Brain microvascular endothelial cell (primary cell): Measurements from ENCODE around the gene MYBPC3.

Source experiments
- DNase-seq: peaks from one replicate; pipeline ENCODE4 v3.0.0-alpha.2; 2020
- H3K27ac ChIP-seq: fragments of 250-450 bp; sonication (Bioruptor Pico); 2 replicates; pipeline ENCODE4 v1.5.1; 2020; ENCODE audit warnings: mild to moderate bottlenecking, moderate library complexity
- H3K27me3 ChIP-seq: fragments of 250-450 bp; sonication (Bioruptor Pico); replicated peaks from 2 replicates; pipeline ENCODE4 v1.5.1; 2020; ENCODE audit warnings: mild to moderate bottlenecking
- H3K36me3 ChIP-seq: fragments of 250-450 bp; sonication (Bioruptor Pico); replicated peaks from 2 replicates; pipeline ENCODE4 v1.5.1; 2020; ENCODE audit warnings: mild to moderate bottlenecking
- H3K4me3 ChIP-seq: 2 replicates; pipeline ENCODE4 v1.5.1; 2011; ENCODE audit warnings: low read depth, mild to moderate bottlenecking, control low read depth, low read length, moderate library complexity
- in situ Hi-C: cut with HindIII; loops from 2 replicates; pipeline ENCODE4 v1.10.0; 2017; ENCODE audit warnings: low sequenced_read_pairs, low pct_ligation_motif_present
- TF ChIP-seq, protein P1 (sequence below): IDR thresholded peaks from 2 replicates; pipeline ENCODE4 v1.5.1; 2011; ENCODE audit warnings: low read depth, mild to moderate bottlenecking, moderate library complexity, low read length, control low read depth, inconsistent platforms; ENCODE audit errors: missing control alignments

MYBPC3 gene

DNA sequence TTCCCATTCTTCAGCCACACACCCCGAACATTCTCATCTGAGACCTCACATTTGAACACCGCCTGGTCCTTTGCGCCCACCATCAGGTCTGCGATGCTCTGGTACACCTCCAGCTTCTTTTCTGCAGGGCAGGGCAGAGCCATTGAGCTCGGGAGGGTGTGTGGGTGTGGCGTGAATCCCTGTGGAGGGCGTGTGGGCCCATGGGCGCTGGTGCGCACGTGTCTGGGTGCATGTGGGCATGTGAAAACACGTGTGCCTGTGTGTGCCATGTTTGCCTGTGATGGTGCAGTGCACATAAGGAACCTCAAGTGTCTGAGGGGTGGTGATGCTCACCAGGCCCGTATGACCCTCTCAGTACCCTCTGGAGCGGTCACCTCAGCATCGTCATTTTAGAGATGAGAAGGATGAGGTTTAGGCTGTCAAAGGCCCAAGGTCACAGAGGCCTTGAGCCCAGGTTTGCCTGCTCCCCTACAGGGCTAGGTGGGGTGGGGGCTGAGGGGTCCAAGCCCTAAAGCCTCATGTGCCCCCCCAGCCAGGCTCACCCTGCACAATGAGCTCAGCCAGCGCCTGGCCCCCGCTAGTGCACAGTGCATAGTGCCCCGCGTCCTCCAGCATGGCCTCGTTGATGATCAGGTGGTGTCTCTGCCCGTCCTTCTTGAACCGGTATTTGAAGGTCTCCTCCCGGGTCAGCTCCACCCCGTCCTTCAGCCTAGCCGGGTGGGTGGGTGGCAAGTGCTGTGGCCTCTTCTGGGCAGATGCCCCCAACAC lies 10.3 kb downstream of the MYBPC3 start:
- Histone ChIP-seq H3K27me3 (peaks cover 2% of the 10 kb centered on the region), H3K27ac (no peak overlapping the region)
- in situ Hi-C loops, result no loop called here

DNA sequence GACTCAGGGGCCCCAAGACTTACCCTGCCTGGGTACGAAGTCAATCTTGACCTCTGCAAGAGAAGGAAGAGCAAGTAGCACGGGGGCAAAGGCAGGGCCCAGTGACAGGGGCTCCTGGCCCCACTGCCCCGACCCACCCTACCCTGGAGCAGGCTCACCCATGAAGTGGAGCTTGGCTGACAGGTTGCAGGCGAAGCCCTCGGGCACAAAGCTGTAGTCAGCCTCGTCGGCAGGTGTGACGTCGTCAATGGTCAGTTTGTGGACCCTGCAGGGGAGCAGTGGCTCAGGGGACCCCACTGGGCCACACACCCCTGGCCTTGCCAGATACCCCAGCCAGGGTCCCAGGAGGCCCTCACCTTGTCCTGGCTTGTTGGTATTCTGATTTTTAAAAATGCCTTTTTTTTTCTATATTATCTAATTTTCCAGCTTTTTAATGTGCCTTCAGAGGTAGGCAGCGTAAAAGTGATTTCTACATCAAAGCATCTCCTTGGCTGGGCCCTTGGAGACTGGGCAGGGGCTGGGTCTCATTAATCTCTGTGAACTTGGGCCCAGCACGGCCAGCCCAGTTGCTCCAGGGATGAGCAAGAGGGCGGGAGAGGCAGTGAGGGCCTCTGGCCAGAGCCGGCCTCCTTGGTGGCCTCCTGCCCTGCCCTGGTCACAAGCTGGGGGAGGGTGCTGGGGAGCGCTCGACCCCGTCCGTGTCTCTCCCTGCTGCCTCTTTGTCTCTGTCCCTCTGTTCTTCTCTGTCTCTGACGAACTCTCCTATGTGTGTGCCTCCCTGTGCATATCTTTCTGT lies 11.3 kb downstream of the MYBPC3 start:
- H3K4me3 ChIP-seq, result no peak overlapping the region
- H3K27ac ChIP-seq, result no peak overlapping the region
- H3K36me3 ChIP-seq, result no peaks in the 10 kb centered on the region
- no peak for DNase-seq
- in situ Hi-C loops, result no loop called here
- peaks cover 2% of the 10 kb centered on the region for H3K27me3 ChIP-seq
- TF ChIP-seq, protein P1, sequence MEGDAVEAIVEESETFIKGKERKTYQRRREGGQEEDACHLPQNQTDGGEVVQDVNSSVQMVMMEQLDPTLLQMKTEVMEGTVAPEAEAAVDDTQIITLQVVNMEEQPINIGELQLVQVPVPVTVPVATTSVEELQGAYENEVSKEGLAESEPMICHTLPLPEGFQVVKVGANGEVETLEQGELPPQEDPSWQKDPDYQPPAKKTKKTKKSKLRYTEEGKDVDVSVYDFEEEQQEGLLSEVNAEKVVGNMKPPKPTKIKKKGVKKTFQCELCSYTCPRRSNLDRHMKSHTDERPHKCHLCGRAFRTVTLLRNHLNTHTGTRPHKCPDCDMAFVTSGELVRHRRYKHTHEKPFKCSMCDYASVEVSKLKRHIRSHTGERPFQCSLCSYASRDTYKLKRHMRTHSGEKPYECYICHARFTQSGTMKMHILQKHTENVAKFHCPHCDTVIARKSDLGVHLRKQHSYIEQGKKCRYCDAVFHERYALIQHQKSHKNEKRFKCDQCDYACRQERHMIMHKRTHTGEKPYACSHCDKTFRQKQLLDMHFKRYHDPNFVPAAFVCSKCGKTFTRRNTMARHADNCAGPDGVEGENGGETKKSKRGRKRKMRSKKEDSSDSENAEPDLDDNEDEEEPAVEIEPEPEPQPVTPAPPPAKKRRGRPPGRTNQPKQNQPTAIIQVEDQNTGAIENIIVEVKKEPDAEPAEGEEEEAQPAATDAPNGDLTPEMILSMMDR, result no peak

More for the DNA sequence above, 10.3 kb downstream of the MYBPC3 start:
- H3K36me3 ChIP-seq, result no peaks in the 10 kb centered on the region
- DNase-seq, result no peak
- H3K4me3 ChIP-seq, result no peak overlapping the region
- TF ChIP-seq, protein P1, result no peak

DNA sequence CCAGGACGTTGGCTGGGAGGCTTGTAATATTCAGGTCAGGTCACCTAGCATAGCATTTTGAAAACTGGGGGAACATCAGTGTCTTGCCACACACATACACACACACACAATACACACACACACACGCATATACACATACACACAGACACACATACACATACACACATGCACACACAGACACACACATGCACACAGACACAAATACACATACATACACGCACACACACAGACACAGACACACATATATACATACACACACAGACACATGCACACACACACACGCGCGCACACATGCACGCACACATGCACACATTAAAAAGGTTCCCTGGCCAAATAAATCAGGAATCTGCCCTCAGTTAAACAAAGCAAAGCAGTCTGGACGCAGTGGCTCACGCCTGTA lies 12.5 kb downstream of the MYBPC3 start:
- no peaks in the 10 kb centered on the region for H3K36me3 ChIP-seq
- H3K27me3 ChIP-seq, result no peaks in the 10 kb centered on the region
- TF ChIP-seq, protein P1, result no peak
- in situ Hi-C loops, result no loop called here
- H3K27ac ChIP-seq, result no peak overlapping the region
- H3K4me3 ChIP-seq, result no peak overlapping the region
- no peak for DNase-seq

DNA sequence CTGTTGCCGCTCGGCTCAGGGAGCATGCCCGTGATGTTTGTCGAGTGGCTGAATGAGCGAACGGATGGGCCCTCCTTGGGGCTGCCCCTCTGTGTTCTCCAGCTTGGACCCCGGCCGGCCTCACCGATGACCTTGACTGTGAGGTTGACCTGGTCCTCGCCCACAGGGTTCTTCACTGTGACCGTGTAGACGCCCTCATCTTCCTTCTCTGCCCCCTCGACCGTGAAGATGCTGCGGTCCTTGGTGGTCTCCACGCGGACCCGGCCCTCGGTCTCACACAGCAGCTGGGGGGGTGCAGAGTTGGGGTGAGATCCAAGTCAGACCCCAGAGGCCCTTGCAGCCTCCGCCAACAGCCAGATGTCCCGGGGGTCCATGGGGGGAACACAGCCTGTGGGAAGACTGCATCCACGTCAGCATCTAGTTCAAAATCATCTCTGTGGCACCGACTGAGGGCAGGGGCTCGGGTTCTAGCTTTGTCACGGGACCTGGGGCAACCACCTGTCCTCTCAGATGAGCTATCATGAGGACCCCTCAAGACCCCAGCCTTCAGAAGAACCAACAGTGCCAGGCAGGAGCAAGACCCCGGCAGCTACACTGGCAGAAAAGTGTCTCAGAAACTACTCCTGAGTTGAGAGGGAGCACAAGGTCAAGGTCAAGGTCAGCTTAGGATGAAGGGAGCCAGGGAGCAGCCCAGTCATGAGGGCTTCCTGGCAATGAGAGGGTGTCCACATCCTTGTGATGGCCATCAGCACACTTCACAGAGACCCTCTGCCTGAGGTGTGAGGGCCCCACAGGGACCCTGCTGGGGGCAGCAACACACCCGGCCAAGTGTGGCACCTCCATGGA lies 13.9 kb downstream of the MYBPC3 start:
- no peak for DNase-seq
- in situ Hi-C loops, result no loop called here
- Histone ChIP-seq H3K4me3 (no peak overlapping the region), H3K27me3 (no peaks in the 10 kb centered on the region), H3K36me3 (no peaks in the 10 kb centered on the region), H3K27ac (no peak overlapping the region)
- TF ChIP-seq, protein P1, result no peak

DNA sequence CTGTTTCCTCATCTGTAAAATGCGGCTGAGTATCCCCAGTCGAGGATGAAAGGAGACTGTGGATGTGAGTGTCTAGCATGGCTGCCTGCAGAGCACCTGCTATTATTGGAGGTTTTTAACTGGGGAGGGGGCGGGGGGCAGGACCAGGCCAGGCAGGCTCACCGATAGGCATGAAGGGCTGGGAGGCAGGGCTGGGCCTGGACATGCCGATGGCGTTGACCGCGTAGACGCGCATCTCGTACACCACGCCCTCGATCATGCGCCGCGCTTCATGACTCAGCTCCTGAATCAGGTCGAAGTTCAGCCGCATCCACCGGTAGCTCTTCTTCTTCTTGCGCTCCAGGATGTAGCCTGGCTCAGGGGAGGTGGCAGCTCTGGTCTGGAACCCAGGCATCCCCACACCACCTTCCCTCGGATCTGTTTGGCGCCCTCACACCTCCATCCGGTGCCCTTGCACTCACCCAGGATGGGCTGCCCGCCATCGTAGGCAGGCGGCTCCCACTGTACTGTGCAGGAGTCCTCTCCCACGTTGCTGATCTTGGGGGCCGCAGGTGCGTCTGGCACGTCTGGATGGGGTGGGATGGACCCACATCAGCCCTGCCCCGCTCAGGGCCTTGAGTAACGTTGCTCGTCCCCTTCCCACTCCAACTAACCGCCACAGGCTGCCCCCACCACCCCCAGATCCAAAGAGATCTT lies 15.1 kb downstream of the MYBPC3 start:
- Histone ChIP-seq H3K36me3 (no peaks in the 10 kb centered on the region), H3K27ac (no peak overlapping the region), H3K4me3 (no peak overlapping the region), H3K27me3 (no peaks in the 10 kb centered on the region)
- no peak for DNase-seq
- in situ Hi-C loops, result no loop called here
- TF ChIP-seq, protein P1, result no peak
